GM19324 (cell line): ENCODE measurements around the gene ORAI3.

Experiments
- ATAC-seq: cut with Tn5 transposase; IDR thresholded peaks from one replicate; pipeline ENCODE4 v1.9.1; 2021; ENCODE audit warnings: mild to moderate bottlenecking, moderate library complexity; ENCODE audit not compliant: unreplicated experiment, low FRiP score

The ORAI3 gene

DNA sequence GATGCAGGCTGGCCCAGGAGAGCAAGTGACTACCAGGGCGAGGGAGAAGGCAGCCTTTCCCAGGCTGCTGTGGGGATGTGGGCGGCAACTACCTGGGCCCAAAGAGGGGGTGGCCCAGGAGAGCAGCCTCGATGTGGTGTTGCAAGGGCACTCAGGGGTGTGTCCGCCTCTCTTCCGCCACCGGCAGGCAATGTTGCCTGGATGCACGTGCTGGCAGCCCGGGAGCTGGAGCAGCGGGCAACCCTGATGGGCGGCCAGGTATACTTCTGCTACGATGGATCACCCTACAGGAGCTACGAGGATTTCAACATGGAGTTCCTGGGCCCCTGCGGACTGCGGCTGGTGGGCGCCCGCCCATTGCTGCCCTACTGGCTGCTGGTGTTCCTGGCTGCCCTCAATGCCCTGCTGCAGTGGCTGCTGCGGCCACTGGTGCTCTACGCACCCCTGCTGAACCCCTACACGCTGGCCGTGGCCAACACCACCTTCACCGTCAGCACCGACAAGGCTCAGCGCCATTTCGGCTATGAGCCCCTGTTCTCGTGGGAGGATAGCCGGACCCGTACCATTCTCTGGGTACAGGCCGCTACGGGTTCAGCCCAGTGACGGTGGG is 38.8 kb downstream of the ORAI3 start:
- ATAC-seq = no peak

DNA sequence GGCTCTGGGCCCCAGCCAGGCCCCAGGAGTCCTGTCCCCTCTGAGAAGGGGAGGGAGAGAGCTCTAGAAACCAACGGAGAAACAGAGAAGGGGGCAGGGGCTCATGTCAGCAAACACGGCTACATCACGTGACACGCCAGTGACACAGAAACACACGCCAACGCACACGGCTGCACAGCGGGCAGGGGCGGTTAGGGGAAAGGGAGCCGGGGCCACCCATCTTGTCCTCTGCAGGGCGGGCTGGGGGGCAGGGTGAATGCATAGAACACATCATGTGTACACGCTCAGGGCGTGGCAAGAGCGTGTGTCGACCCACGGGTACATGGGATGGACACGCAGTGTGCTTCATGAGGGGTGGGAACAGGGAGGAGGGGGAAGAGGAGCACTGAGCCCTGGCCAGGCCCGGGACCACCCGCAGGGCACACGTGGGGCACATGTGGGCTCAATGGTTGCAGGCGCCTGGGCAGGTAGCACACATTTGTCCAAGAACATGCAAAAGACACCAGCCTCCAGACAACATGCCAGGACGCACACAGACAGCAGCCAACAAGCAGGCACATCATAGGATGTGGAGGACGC is 40.7 kb downstream of the ORAI3 start:
- no peak for ATAC-seq

GRCh38 chr16:30990105-30990504 is 41.2 kb downstream of the ORAI3 start:
- ATAC-seq = no peak

- ATAC-seq = no peak
These were observed 42.2 kb downstream of the ORAI3 start for GRCh38 chr16:30991052-30991451.

- no peak for ATAC-seq
These were observed 43.5 kb downstream of the ORAI3 start for GRCh38 chr16:30992276-30992780.

DNA sequence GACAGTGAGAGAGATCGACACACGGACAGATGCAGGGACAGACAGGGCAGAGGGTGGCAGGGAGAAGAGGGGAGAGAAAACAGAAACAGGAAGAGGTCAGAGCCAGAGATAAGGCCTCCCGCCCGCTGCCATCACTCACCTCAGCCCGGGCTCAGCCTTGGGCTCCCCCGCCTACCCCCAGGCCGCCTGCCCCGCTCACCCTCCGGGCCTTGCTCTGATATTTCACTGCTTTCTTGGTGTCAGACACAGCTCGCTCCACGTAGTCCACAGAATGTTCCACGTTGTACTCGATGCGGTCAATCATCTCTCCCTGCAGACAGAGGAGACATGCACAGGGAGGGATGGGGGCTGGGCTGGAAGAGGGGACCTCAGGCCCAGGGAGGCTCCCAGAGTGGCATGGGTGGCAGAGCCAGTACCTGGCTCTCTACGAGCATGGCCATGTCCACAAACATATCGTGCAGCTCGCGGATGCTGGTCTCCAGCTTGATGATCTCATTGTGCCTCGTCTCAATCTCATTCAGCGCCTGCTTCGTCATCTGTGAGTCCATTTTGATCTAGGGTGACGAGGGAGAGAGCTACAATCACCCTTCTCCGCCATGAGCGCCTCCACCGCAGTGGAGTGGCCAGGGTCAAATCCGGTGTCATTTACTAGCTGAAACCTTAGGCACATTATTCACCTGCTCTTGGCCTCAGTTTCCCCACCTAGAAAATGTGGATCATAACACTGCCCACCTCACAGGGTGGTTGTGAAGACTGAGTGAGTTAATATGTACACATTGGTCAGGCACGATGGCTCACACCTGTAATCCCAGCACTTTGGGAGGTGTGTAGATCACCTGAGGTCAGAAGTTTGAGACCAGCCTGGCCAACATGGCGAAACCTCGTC is 44.3 kb downstream of the ORAI3 start:
- no peak for ATAC-seq

DNA sequence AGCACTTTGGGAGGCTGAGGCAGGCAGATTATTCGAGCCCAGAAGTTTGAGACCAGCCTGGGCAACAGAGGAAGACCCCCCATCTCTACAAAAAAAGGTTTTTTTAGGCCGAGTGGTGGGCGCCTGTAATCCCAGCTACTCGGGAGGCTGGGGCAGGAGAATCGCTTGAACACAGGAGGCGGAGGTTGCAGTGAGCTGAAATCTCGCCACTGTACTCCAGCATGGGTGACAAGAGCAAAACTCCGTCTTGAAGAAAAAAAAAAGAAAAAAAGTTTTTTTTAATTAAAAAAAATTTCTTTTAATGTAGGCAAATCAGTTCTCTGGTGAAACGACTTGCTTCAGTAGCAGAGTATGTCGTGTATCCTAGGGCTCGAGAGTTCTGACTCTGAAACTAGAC is 47.1 kb downstream of the ORAI3 start:
- ATAC-seq = no peak

- peak; percentile 8 for ATAC-seq
These were observed 47.6 kb downstream of the ORAI3 start for GRCh38 chr16:30996324-30996984.

- peak; percentile 73 for ATAC-seq
These were observed 48.3 kb downstream of the ORAI3 start for GRCh38 chr16:30996985-30997724.

DNA sequence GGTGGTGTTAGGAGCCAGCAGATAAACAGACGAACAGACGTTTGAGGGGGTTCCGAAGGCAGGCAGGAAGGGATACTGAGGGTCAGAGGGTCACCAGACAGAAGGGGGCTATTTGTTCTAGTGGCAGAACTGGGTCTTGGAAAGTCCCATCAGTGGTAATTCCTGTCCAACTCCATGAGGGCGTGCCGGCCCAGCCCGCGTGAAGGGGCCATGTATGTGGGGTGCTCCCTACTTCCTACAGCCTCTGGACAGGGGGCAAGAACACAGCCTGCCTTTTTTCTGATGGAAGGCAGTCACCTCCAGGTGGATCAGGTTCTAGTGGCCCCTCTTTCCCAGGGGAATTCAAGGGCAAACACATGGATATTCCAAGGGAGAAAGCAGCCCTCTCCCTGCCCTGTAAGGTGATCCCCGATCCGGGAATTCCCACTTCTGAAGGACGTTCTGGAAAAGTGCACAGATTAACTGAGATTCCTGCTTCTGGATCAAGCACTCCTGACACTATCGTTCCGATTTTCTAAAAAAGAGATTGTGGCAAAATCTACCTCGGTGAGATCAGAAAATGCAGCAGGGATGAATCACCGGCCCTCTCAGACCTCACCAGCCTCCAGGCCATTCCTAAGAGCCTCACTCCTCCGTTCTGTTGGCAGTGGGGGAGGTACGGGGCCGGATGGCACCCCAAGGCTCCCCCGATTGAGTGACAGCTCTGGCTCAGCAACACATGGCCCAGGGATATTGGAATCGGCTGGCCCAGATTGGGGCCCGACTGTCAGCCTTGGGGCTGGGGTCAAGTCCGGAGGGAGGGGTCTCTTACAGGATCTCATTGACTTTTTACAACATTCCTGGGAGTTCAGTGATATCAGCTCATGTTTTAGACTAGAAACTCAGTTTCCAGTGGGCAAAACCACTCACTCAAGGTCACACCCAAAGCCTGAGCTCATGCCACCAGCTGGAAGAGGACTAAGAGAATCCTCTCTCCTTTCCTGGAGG is 49.1 kb downstream of the ORAI3 start:
- no peak for ATAC-seq

DNA sequence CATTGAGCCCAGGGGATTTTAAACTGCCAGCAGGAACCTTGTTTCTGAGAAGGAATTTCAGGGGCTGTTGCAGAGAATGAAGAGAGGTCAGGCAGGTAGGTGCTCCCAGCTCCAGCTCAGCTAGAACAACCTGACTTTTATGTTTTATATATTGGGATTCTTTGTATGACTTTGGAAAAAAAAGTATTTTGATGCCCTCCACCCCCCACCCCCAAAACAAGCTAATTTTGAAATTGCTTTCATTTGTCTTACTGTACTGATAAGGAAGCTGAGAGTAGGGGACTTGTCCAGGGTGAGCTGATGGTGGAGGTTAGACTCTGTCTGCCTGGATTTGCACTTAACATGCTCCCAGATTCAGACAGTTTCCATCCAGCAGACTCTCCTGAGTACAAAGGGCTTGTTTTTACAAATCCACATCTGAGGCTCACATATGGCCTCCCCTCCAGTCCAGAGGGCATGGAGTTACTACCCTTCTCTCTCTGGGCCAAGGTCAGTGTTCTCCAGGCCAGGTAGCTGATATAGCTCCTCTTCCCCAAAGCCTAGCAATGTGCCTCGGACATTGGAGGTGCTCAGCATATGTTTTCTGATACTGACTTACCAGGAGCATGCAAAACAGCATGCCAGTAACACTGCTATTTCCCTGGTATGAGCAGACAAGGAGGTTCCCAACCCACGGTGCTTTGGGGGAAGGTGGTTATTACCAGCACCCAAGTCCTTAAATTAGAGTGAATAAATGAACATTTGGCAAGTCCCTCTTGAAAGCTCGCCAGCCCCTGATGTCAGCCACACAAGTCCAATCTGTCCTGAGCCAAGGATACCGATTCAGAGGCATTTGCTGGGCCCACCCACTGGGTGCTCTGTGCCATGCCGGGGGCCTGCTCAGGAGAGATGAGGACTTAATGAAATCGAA is 50.2 kb downstream of the ORAI3 start:
- no peak for ATAC-seq

DNA sequence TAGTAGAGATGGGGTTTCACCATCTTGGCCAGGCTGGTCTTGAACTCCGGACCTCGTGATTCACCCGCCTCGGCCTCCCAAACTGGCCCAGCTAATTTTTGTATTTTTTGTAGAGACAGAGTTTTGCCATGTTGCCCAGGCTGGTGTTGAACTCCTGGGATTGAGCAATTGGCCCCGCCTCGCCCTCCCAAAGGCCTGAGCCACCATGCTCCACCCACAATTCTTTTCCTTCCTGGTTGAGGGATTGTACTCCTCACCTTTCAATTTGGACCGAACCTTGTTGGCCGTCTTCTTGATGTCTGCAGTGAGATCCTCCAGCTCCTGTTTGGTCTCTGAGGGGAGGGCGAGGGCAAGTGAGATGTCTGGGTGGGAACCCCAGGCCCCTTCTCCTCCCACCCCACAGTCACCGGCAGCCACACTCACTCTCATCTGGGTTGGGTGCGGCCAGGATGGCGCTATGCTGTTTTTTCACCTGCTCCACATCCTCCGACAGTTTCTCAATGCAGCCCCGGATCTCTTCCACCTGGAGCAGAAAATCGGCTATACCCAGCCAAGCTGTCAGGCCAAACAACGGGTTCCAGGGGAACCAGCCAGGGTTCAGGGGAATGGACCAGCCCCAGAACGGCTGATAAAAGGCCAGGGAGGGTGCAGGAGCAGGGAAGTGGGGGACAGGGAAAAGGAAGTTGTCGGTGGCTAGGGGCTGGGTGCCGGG is 52.0 kb downstream of the ORAI3 start:
- ATAC-seq = no peak

DNA sequence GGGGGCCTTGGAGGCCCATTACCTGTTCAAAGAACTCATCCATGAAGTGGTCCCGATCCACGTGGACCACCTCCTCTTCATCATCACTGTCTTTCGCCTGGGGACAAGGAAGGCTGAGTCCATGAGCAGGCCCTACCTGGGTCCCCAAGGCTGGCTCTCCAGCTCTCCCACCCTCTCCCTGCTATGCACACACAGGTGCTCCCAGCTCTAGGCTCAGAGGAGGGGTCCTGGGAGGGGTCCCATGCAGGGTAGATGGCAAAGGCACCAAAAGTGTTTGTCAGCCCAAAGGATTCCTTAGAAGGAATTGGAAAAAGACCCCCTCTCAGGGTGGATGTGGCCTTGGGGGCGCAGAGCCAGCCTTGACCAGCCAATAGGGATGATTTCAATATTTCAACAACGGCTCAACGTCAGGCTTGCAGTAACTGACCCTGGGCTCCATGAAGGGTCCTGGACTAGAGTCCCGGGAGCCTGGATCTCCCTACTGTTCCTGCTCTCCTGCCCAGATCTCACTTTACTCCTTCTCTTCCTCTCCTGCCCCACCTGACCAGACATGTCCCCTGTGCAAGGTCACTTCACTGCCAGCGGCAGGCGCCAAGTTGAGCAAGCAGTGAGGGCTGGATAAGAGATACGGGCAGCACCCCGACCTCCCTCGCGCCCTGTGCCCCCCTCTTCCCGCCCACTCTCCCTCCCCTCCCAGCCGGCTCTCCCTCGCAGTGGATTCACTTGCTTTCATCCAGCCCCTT is 52.8 kb downstream of the ORAI3 start:
- no peak for ATAC-seq

- no peak for ATAC-seq
These were observed 53.4 kb downstream of the ORAI3 start for GRCh38 chr16:31002250-31002700.

- ATAC-seq = no peak
These were observed 54.0 kb downstream of the ORAI3 start for GRCh38 chr16:31002862-31003341.

DNA sequence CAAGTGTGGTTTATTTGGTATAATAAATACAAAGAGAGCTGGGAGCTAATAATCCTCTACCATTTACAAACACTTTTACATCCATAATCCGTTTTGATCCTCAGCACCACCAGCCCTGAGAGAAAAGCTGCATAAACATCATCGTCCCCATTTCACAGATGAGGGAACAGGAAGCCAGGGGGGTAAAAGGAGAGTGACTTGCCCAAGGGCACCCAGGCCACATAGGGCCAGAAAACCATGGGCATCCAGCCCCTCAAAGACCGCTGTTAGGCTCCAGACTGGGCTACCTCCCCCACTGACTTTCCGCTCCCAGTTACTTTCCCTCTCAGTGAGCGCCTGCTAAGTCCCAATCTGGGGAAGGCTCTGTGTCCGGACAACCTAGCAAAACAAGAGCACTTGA is 54.9 kb downstream of the ORAI3 start:
- no peak for ATAC-seq
